Inferior parietal cortex (tissue), 1 donor: ENCODE results near the gene SEPSECS.

ENCODE experiments used
- DNase-seq: peaks from one replicate; pipeline ENCODE4 v3.0.0-alpha.2; 2016; ENCODE audit errors: extremely low spot score

SEPSECS gene

GRCh38 chr4:25081866-25082471 lies 78.3 kb downstream of the SEPSECS start:
- DNase-seq, result no peak

- DNase-seq, result no peak
Observed at GRCh38 chr4:25080571-25080970, 79.7 kb downstream of the SEPSECS start.

DNA sequence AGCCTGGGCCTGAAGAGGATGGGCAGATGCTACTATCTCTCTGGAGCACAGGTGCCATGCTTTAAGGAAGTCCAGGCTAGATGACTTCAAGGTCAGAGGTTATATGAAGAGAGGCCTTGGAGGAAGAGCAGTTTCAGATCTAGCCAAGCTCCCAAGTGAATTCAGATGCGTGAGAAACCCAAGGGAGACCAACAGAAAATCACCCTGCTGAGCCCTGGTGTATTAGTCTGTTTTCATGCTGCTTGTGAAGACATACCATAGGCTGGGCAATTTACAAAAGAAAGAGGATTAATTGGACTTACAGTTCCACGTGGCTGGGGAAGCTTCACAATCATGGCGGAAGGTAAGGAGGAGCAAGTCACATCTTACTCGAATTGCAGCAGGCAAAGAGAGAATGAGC lies 81.7 kb downstream of the SEPSECS start:
- DNase-seq, result no peak

- DNase-seq, result no peak
Observed at GRCh38 chr4:25076625-25077398, 83.4 kb downstream of the SEPSECS start.

GRCh38 chr4:25075851-25076250 lies 84.4 kb downstream of the SEPSECS start:
- DNase-seq, result no peak

GRCh38 chr4:25075129-25075528 lies 85.1 kb downstream of the SEPSECS start:
- no peak for DNase-seq

GRCh38 chr4:25070545-25070944 lies 89.7 kb downstream of the SEPSECS start:
- no peak for DNase-seq
